Subcutaneous preadipocyte (primary cell): ENCODE data around the gene CDH8. TPM values are rescaled to one million over a fixed set of nuclear protein-coding genes. Genes with fewer than 3 reads are reported as not detected.

Experiments used
- total RNA-seq: library from RNA; depleted of rRNA; stranded (reverse); fragments of >200 nt; gene quantifications from 2 replicates; pipeline ENCODE4 v1.2.3, GENCODE V29; 2012

CDH8 gene, protein sequence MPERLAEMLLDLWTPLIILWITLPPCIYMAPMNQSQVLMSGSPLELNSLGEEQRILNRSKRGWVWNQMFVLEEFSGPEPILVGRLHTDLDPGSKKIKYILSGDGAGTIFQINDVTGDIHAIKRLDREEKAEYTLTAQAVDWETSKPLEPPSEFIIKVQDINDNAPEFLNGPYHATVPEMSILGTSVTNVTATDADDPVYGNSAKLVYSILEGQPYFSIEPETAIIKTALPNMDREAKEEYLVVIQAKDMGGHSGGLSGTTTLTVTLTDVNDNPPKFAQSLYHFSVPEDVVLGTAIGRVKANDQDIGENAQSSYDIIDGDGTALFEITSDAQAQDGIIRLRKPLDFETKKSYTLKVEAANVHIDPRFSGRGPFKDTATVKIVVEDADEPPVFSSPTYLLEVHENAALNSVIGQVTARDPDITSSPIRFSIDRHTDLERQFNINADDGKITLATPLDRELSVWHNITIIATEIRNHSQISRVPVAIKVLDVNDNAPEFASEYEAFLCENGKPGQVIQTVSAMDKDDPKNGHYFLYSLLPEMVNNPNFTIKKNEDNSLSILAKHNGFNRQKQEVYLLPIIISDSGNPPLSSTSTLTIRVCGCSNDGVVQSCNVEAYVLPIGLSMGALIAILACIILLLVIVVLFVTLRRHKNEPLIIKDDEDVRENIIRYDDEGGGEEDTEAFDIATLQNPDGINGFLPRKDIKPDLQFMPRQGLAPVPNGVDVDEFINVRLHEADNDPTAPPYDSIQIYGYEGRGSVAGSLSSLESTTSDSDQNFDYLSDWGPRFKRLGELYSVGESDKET
- not detected in 2 replicates for total RNA-seq

DNA sequence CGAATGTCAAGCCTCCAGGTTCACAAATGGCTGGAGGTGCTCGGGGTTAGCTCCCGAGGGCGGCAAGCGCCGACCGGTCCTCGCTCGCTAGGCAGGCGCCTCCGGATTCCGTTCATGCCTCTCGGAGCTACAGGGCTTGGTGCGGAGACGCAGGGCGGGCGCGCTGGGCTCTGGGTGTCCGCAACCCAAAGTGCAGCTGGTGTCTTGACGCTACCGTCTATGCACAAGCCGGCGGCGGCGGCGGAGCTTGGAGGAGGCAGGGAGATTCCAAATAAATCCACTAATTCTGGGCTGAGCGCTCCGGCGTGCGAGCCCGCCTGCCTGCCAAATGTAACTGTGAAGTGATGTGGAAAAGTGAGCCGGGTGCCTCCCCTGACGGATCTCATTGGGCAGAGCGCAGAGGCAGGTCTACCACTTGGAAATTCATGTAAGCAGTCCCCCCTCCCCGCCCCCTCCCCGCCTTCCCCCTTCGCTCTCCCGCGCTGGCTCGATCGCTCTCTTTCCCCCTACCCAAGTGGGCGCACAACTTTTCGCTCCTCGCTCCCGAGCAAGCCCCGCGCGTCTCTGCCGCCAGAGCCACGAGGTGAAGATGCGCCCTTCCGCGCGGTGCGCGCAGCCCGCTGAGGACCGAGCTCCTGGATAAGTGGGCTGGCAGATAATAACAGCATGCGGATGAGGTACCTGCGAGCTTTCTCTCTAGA, at the start of gene CDH8:
Gene CDH8, minus strand, starts transcription at position 338 of the 701 bp plus-strand sequence. CDS start 15,035 bp downstream, outside the sequence.

